SU-DHL-6 (cell line): ENCODE results near the gene WDFY1.

Experiments
- CTCF ChIP-seq: fragments of 200-600 bp; sonication (generic); IDR thresholded peaks from one replicate; pipeline ENCODE4 v1.5.1; 2017; ENCODE audit warnings: antibody characterized with exemption, mild to moderate bottlenecking, low read length, moderate library complexity; ENCODE audit not compliant: insufficient read depth, poor library complexity, severe bottlenecking
- EZH2phosphoT487 ChIP-seq: fragments of 200-600 bp; sonication (generic), shearing (Covaris generic); conservative IDR thresholded peaks from 2 replicates; pipeline ENCODE4 v1.6.1; 2018; ENCODE audit warnings: mild to moderate bottlenecking, antibody characterized with exemption, low read length, moderate library complexity, mixed read lengths

- no peak for TF ChIP-seq CTCF
- TF ChIP-seq EZH2phosphoT487: no peak
Measured at GRCh38 chr2:223854741-223855140, 90.4 kb downstream of the WDFY1 start.
